ENCODE data around the gene NRK. TPM values are rescaled to one million over a fixed set of nuclear protein-coding genes. Genes with fewer than 3 reads are reported as not detected.
"Not testable (repeated sequence)": the region's sequence is repeated elsewhere in the genome, so short reads cannot be mapped to it uniquely, and the experiment has no call there.

NRK gene
- total RNA-seq, 1 experiment from 2014 or later: not detected

- no peaks in the 10 kb centered on the region for H3K9me3 ChIP-seq
Measured at GRCh38 chrX:105869701-105870100, 47.4 kb downstream of the NRK start.

GRCh38 chrX:105870445-105870844, 48.1 kb downstream of the NRK start:
- H3K36me3 ChIP-seq: no peaks in the 10 kb centered on the region
- no peaks in the 10 kb centered on the region for H3K27me3 ChIP-seq
- no peaks in the 10 kb centered on the region for H3K9me3 ChIP-seq
- DNase-seq: no peak
- no peak overlapping the region for H3K4me3 ChIP-seq

More at GRCh38 chrX:105869701-105870100, 47.4 kb downstream of the NRK start:
- Histone ChIP-seq H3K4me3 (no peak overlapping the region), H3K36me3 (no peaks in the 10 kb centered on the region), H3K27me3 (no peaks in the 10 kb centered on the region)
- DNase-seq: no peak

- H3K27me3 ChIP-seq: no peaks in the 10 kb centered on the region
- no peak overlapping the region for H3K4me3 ChIP-seq
- DNase-seq: no peak
- no peaks in the 10 kb centered on the region for H3K36me3 ChIP-seq
- H3K9me3 ChIP-seq: no peaks in the 10 kb centered on the region
Measured at GRCh38 chrX:105872941-105873340, 50.6 kb downstream of the NRK start.

- Histone ChIP-seq H3K36me3 (no peaks in the 10 kb centered on the region), H3K4me3 (no peak overlapping the region), H3K9me3 (no peaks in the 10 kb centered on the region), H3K27me3 (no peaks in the 10 kb centered on the region)
- no peak for DNase-seq
Measured at GRCh38 chrX:105874790-105875189, 52.5 kb downstream of the NRK start.

GRCh38 chrX:105876658-105877057, 54.3 kb downstream of the NRK start:
- Histone ChIP-seq H3K4me3 (no peak overlapping the region), H3K9me3 (no peaks in the 10 kb centered on the region), H3K36me3 (no peaks in the 10 kb centered on the region), H3K27me3 (no peaks in the 10 kb centered on the region)
- no peak for DNase-seq

GRCh38 chrX:105880491-105880890, 58.2 kb downstream of the NRK start:
- Histone ChIP-seq H3K4me3 (no peak overlapping the region), H3K36me3 (no peaks in the 10 kb centered on the region), H3K27me3 (no peaks in the 10 kb centered on the region), H3K9me3 (no peaks in the 10 kb centered on the region)
- DNase-seq: no peak

GRCh38 chrX:105882581-105883275, 60.4 kb downstream of the NRK start:
- no peaks in the 10 kb centered on the region for H3K9me3 ChIP-seq
- H3K4me3 ChIP-seq: no peak overlapping the region
- no peaks in the 10 kb centered on the region for H3K36me3 ChIP-seq
- no peak for DNase-seq
- no peaks in the 10 kb centered on the region for H3K27me3 ChIP-seq

GRCh38 chrX:105894721-105895120, 72.4 kb downstream of the NRK start:
- no peaks in the 10 kb centered on the region for H3K27me3 ChIP-seq
- H3K36me3 ChIP-seq: no peaks in the 10 kb centered on the region
- no peaks in the 10 kb centered on the region for H3K9me3 ChIP-seq
- H3K4me3 ChIP-seq: no peak overlapping the region
- no peak for DNase-seq

- Histone ChIP-seq H3K27me3 (no peaks in the 10 kb centered on the region), H3K9me3 (no peaks in the 10 kb centered on the region), H3K36me3 (no peaks in the 10 kb centered on the region), H3K4me3 (no peak overlapping the region)
- DNase-seq: no peak
Measured at GRCh38 chrX:105909576-105909975, 87.2 kb downstream of the NRK start.

- H3K9me3 ChIP-seq: no peaks in the 10 kb centered on the region
- H3K4me3 ChIP-seq: no peak overlapping the region
- H3K36me3 ChIP-seq: no peaks in the 10 kb centered on the region
- no peaks in the 10 kb centered on the region for H3K27me3 ChIP-seq
- no peak for DNase-seq
Measured at GRCh38 chrX:105910563-105911105, 88.3 kb downstream of the NRK start.

GRCh38 chrX:105945266-105945665, 122.9 kb downstream of the NRK start:
- Histone ChIP-seq H3K27me3 (no peaks in the 10 kb centered on the region), H3K4me3 (no peak overlapping the region), H3K36me3 (no peaks in the 10 kb centered on the region), H3K9me3 (no peaks in the 10 kb centered on the region)
- DNase-seq: no peak

- Histone ChIP-seq H3K9me3 (no peaks in the 10 kb centered on the region), H3K36me3 (no peaks in the 10 kb centered on the region), H3K27me3 (no peaks in the 10 kb centered on the region), H3K4me3 (no peak overlapping the region)
- DNase-seq: no peak
Measured at GRCh38 chrX:105969487-105969886, 147.1 kb downstream of the NRK start.

GRCh38 chrX:105972690-105973386, 150.5 kb downstream of the NRK start:
- Histone ChIP-seq H3K9me3 (no peaks in the 10 kb centered on the region), H3K36me3 (no peaks in the 10 kb centered on the region), H3K27me3 (no peaks in the 10 kb centered on the region), H3K4me3 (no peak overlapping the region)
- no peak for DNase-seq

GRCh38 chrX:105973387-105973739, 151.0 kb downstream of the NRK start:
- Histone ChIP-seq H3K4me3 (no peak overlapping the region), H3K27me3 (no peaks in the 10 kb centered on the region), H3K9me3 (no peaks in the 10 kb centered on the region), H3K36me3 (no peaks in the 10 kb centered on the region)
- DNase-seq: no peak

- Histone ChIP-seq H3K27me3 (no peaks in the 10 kb centered on the region), H3K36me3 (no peaks in the 10 kb centered on the region), H3K9me3 (no peaks in the 10 kb centered on the region), H3K4me3 (no peak overlapping the region)
- DNase-seq: no peak
Measured at GRCh38 chrX:105975382-105975781, 153.0 kb downstream of the NRK start.

- no peaks in the 10 kb centered on the region for H3K36me3 ChIP-seq
- no peak for DNase-seq
- H3K4me3 ChIP-seq: no peak overlapping the region
- no peaks in the 10 kb centered on the region for H3K9me3 ChIP-seq
- no peaks in the 10 kb centered on the region for H3K27me3 ChIP-seq
Measured at GRCh38 chrX:105981772-105982485, 159.6 kb downstream of the NRK start.

- not testable (repeated sequence) for H3K4me3 ChIP-seq, H3K36me3 ChIP-seq, H3K9me3 ChIP-seq, H3K27me3 ChIP-seq, DNase-seq
Measured at GRCh38 chrX:105988487-105988886, 166.1 kb downstream of the NRK start.
